Body of pancreas (tissue), 4 donors: ENCODE data around the gene ABHD16B. TPM values are rescaled to one million over a fixed set of nuclear protein-coding genes. Genes with fewer than 3 reads are reported as not detected.

Experiments used
- ATAC-seq: fragments of 150-250 bp; one replicate; pipeline ENCODE4 v1.9.1; 2016
- DNase-seq, 4 donors: peaks; one replicate each; pipeline ENCODE4 v3.0.0-alpha.2; 2019
- H3K27ac ChIP-seq, 4 donors: fragments of 200-600 bp; sonication (generic); 1 replicate in 3 of 4; 2 replicates in 1 of 4; pipeline versions ENCODE4 v1.5.1 to v1.6.1; 2016 to 2019; ENCODE audit warnings: mild to moderate bottlenecking in 1 of 4, mixed read lengths in 1 of 4, moderate library complexity in 1 of 4
- H3K27me3 ChIP-seq, 2 donors: fragments of 200-600 bp; sonication (generic); one replicate each; pipeline ENCODE4 v1.6.0; 2016; ENCODE audit warnings: mild to moderate bottlenecking in 1 of 2
- H3K36me3 ChIP-seq, 2 donors: fragments of 200-600 bp; sonication (generic); replicated peaks in 1 of 2; 2 replicates each; pipeline ENCODE4 v1.5.1; 2016; ENCODE audit warnings: low read depth in 2 of 2; ENCODE audit not compliant: insufficient read depth in 1 of 2
- H3K4me1 ChIP-seq: fragments of 200-600 bp; sonication (generic); one replicate; pipeline ENCODE4 v1.6.0; 2016
- H3K4me3 ChIP-seq, 2 donors: fragments of 200-600 bp; sonication (generic); 1 replicate in 1 of 2; 2 replicates in 1 of 2; pipeline ENCODE4 v1.5.1; 2016 to 2019
- H3K9me3 ChIP-seq, 3 donors: fragments of 200-600 bp; sonication (generic); 1 replicate in 2 of 3; 2 replicates in 1 of 3; pipeline ENCODE4 v1.5.1; 2016
- POLR2A ChIP-seq, 3 donors: fragments of 450-650 bp; IDR thresholded peaks; one replicate each; pipeline ENCODE4 v1.6.1; 2016; ENCODE audit warnings: antibody characterized with exemption in 3 of 3, mild to moderate bottlenecking in 2 of 3
- WGBS, 2 donors: methylation state at CpG; one replicate each; pipeline ENCODE4 v1.1.5; 2017; 5-methylcytosine and 5-hydroxymethylcytosine counted together
- intact Hi-C: fragments of 100-400 bp; cut with DNase I; formaldehyde crosslinking; loops from one replicate; pipeline ENCODE4 v1.15.1; 2023
- total RNA-seq, 2 donors: library from RNA; depleted of rRNA; stranded (reverse); fragments of >200 nt; gene quantifications; one replicate each; pipeline ENCODE4 v1.1.0, GENCODE V29; 2016
- TF ChIP-seq, protein P1 (sequence below), 7 experiments: fragments of 450-650 bp in 4 of 7; fragments of 200-600 bp in 3 of 7; sonication (generic) in 3 of 7; IDR thresholded peaks; one replicate each; pipeline ENCODE4 v1.5.1; 2016 to 2019; ENCODE audit warnings: antibody characterized with exemption in 7 of 7

Gene ABHD16B
- total RNA-seq, 2 donors from 2014 or later, result not detected

DNA sequence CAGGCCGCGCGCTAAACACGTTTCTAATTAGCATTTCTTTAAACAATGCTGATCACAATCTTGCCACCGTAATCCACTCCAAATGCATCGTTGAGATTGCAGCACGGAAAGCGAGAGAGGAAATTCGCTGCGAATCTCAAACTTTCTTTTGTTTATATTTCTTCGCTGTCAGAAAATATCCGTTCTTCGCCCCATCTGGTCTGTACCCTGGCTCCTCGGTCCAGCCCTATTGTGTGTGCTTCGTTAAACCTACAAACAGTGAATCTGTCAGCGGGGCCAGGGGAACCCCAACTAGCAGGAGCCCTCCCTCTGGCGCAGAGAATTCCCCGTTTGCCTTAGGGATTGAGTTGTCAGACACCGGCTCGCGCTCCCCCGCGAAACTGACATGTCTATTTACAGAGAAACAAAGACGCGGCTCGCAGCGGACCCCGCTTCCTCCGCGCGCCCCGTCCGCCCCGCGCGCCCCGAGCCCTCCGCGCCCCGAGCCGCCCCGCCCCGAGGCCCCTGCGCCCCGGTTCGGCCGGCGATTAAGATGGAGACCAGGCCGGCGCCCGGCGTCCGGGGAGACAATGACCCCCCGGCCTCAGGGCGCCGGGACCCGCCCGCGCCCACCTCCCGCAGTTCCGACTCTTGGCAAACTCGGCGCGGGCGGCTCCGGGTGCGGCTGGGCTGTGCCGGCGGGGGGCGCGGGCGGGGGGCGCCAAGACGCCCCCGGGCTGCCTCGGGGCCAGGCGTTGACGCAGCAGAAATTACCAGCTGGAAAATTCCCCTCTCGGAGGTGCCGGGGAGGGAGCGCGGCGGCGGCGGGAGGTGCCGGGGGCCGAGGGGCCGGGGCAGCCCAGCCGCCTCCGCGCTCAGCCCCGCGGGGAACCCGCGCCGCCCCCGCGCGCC, 31.1 kb upstream of the ABHD16B start:
- no peak for ATAC-seq
- Histone ChIP-seq H3K27ac (peak overlapping the region in 3 of 4 donors; percentile 12 to 56 (median 34)), H3K27me3 (no peaks in the 10 kb centered on the region), H3K4me3 (peak overlapping the region; percentile 25 to 50), H3K36me3 (no peaks in the 10 kb centered on the region), H3K4me1 (peaks cover 31% of the 10 kb centered on the region), H3K9me3 (no peaks in the 10 kb centered on the region)
- TF ChIP-seq, protein P1, sequence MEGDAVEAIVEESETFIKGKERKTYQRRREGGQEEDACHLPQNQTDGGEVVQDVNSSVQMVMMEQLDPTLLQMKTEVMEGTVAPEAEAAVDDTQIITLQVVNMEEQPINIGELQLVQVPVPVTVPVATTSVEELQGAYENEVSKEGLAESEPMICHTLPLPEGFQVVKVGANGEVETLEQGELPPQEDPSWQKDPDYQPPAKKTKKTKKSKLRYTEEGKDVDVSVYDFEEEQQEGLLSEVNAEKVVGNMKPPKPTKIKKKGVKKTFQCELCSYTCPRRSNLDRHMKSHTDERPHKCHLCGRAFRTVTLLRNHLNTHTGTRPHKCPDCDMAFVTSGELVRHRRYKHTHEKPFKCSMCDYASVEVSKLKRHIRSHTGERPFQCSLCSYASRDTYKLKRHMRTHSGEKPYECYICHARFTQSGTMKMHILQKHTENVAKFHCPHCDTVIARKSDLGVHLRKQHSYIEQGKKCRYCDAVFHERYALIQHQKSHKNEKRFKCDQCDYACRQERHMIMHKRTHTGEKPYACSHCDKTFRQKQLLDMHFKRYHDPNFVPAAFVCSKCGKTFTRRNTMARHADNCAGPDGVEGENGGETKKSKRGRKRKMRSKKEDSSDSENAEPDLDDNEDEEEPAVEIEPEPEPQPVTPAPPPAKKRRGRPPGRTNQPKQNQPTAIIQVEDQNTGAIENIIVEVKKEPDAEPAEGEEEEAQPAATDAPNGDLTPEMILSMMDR (IDR thresholded peaks at IDR 0.05), result no peak
- no peak for TF ChIP-seq POLR2A (IDR thresholded peaks at IDR 0.05)
- intact Hi-C loops, result no loop called here
- WGBS, 2 donors, result 1% methylated on average over 21 to 64 of the region's 99 CpGs
- DNase-seq, result peak in 1 of 4 donors; percentile 31

DNA sequence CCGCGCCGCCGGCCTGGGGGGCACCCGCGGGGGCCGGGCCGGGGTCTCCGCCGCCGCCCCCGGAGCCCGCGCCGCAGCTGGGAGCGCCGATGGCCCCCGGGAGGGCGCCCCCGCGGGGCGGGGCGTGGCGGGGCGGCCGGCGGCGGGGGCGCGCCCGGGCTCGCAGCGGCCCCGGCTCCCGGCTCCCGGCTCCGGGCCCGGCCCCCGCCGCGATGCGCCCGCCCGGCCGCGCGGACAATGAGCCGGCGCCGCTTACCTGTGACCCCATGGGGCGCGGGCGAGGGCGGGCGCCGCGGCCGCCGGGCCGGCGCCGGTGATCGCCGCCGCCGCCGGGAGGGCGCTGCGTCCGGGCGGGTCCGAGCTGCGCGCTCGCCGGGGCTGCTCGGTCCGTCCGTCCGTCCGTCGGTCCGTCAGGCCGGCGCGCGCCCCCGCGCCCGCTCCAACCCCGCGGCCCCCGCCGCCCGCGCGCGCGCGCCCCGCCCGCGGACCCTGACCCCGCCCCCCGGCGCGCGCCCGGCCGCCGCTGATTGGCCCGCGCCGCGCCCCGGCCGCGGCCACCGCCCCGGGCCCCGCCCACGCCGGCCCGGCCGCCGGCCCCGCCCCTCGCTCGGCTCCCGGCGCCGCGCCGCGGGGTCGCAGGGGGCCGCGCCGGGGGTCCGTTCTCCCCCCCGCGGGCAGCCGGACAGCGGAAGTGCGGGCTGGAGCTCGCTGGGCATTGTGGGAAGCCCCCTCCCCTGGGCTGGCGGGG, 30.3 kb upstream of the ABHD16B start, which contains the start of gene ZBTB46:
TSS of gene ZBTB46 (minus strand) at position 424 of the 748 bp plus-strand sequence. CDS start 40,507 bp downstream, outside the sequence.
- Histone ChIP-seq H3K27me3 (no peaks in the 10 kb centered on the region), H3K4me1 (peaks cover 34% of the 10 kb centered on the region), H3K4me3 (peak within 1 kb of the TSS; percentile 25 to 50), H3K27ac (peak within 1 kb of the TSS in 3 of 4 donors; percentile 12 to 56 (median 47)), H3K36me3 (no peaks in the 10 kb centered on the region), H3K9me3 (no peaks in the 10 kb centered on the region)
- WGBS, 2 donors, result 0% methylated on average over 33 of the region's 147 CpGs; no CpG with 5 or more reads in 1 of the 2 donors
- DNase-seq (peak; percentile 50 to 72 (median 59)), ATAC-seq (peak; percentile 78)
- intact Hi-C loops, result no loop called here
- TF ChIP-seq, protein P1 (IDR thresholded peaks at IDR 0.05), result no peak
- no peak for TF ChIP-seq POLR2A (IDR thresholded peaks at IDR 0.05)

DNA sequence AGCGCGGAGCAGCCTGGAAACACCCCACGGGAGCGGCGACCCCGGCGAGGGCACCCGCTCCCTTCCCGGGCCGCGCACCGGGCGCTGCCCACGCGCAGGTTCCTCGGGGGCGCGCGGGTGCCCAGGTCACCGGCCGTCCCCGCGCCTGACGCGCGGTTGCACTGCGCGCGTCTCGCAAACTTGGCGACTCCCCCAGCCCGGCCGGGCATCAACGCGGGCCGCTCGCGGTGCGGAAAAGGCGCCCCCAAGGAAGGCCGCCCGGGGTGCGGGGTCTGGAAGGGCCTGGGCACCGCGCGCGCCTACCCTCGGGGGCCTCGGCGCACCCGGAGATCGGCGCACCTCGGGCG, 29.7 kb upstream of the ABHD16B start:
- H3K27ac ChIP-seq, result peak overlapping the region in 2 of 4 donors; percentile 31 to 47
- H3K4me3 ChIP-seq, result no peak overlapping the region
- H3K9me3 ChIP-seq, result no peaks in the 10 kb centered on the region
- no peaks in the 10 kb centered on the region for H3K36me3 ChIP-seq
- peaks cover 34% of the 10 kb centered on the region for H3K4me1 ChIP-seq
- TF ChIP-seq POLR2A (IDR thresholded peaks at IDR 0.05), result no peak
- TF ChIP-seq, protein P1 (IDR thresholded peaks at IDR 0.05), result no peak
- H3K27me3 ChIP-seq, result no peaks in the 10 kb centered on the region
- intact Hi-C loops, result no loop called here
- DNase-seq (no peak), ATAC-seq (no peak)
- 0% methylated on average over 44 of the region's 55 CpGs; no CpG with 5 or more reads in 1 of the 2 donors for WGBS, 2 donors

DNA sequence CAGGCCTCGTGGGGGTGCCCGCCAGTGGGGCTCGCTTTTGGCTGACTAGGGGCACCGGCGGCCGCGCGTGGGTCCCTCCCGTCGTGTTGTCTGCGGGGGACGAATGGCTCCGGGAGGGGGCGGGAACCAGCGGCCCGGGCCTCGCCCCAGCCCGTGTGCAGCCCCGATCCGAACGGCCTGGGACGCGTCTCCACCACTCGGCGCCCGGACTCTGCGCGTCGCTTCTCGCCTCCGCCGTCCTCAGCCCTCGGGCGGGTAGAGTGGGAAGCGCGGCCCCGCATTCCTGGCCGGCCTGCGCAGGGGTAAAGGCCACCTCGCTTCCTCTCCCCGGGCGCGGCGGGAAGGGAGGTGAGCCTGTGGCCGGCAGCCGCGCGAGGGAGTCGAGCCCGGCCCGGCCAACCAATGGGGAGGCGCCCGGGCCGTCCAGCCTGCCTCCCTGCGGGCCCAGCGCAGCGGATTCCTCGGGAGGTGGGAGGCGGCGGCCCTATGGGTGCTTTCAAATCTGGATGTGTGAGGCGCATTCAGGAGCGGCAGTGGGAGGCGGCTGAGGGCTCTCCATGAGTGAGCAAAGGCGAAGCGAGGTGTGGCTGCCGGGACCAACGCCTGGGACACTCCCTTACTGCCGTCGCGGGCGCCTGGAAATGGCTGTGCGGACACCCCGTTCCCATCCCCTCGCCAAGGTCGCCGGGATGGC, 29.2 kb upstream of the ABHD16B start:
- peak in 2 of 4 donors; percentile 25 to 36 for DNase-seq
- intact Hi-C loops, result no loop called here

More for the DNA sequence above, 29.2 kb upstream of the ABHD16B start:
- Histone ChIP-seq H3K36me3 (no peaks in the 10 kb centered on the region), H3K27me3 (no peaks in the 10 kb centered on the region), H3K27ac (peak overlapping the region in 2 of 4 donors; percentile 31 to 47), H3K9me3 (no peaks in the 10 kb centered on the region), H3K4me1 (peaks cover 34% of the 10 kb centered on the region), H3K4me3 (no peak overlapping the region)
- 9% methylated on average over 67 of the region's 76 CpGs; no CpG with 5 or more reads in 1 of the 2 donors for WGBS, 2 donors
- no peak for ATAC-seq
- peak in 2 of 3 donors; percentile 14 to 28 for TF ChIP-seq POLR2A (IDR thresholded peaks at IDR 0.05)
- TF ChIP-seq, protein P1 (IDR thresholded peaks at IDR 0.05), result no peak
